Neural crest cell (in vitro differentiated cells): ENCODE measurements around the gene AMPD3. TPM values are rescaled to one million over a fixed set of nuclear protein-coding genes. Genes with fewer than 3 reads are reported as not detected.

Source experiments
- DNase-seq: peaks from one replicate; pipeline ENCODE4 v3.0.0; 2021; ENCODE audit warnings: low read depth, mixed read lengths, low spot score
- H3K27ac Mint-ChIP-seq: one replicate; pipeline ENCODE4 v1.8.0; 2021; ENCODE audit warnings: mild to moderate bottlenecking, mixed read lengths; ENCODE audit not compliant: unreplicated experiment
- H3K27me3 Mint-ChIP-seq: 2 replicates; pipeline ENCODE4 v1.8.0; 2021; ENCODE audit warnings: low read depth, mild to moderate bottlenecking, mixed read lengths
- H3K36me3 Mint-ChIP-seq: 2 replicates; pipeline ENCODE4 v1.8.0; 2021; ENCODE audit warnings: low read depth, mild to moderate bottlenecking, mixed read lengths
- H3K4me1 Mint-ChIP-seq: 2 replicates; pipeline ENCODE4 v1.8.0; 2021; ENCODE audit warnings: mixed read lengths
- H3K4me3 Mint-ChIP-seq: one replicate; pipeline ENCODE4 v1.8.0; 2021; ENCODE audit warnings: mild to moderate bottlenecking, mixed read lengths
- H3K9me3 Mint-ChIP-seq: 2 replicates; pipeline ENCODE4 v1.8.0; 2021; ENCODE audit warnings: mixed read lengths
- CTCF ChIP-seq: fragments of 200-600 bp; sonication (generic); conservative IDR thresholded peaks from 2 replicates; pipeline ENCODE4 v1.5.0; 2021; ENCODE audit warnings: antibody characterized with exemption, mild to moderate bottlenecking
- total RNA-seq: library from RNA; stranded (reverse); gene quantifications from 2 replicates; pipeline ENCODE4 v1.2.1, GENCODE V29; 2021

AMPD3 gene
- total RNA-seq, 1 donor from 2014 or later = 2.2 TPM

- Mint-ChIP-seq H3K4me1 (no peaks in the 10 kb centered on the region), H3K4me3 (no peak overlapping the region), H3K27me3 (no peaks in the 10 kb centered on the region), H3K27ac (no peak overlapping the region), H3K9me3 (no peaks in the 10 kb centered on the region), H3K36me3 (peaks cover 14% of the 10 kb centered on the region)
- no peak for TF ChIP-seq CTCF
- no peak for DNase-seq
Observed at GRCh38 chr11:10528121-10528520, 73.1 kb downstream of the AMPD3 start.

GRCh38 chr11:10529279-10529678, 74.2 kb downstream of the AMPD3 start:
- no peaks in the 10 kb centered on the region for H3K4me1 Mint-ChIP-seq
- H3K36me3 Mint-ChIP-seq = peaks cover 14% of the 10 kb centered on the region
- H3K27ac Mint-ChIP-seq = no peak overlapping the region
- no peak for DNase-seq
- H3K9me3 Mint-ChIP-seq = no peaks in the 10 kb centered on the region
- H3K27me3 Mint-ChIP-seq = no peaks in the 10 kb centered on the region
- no peak for TF ChIP-seq CTCF
- H3K4me3 Mint-ChIP-seq = no peak overlapping the region

GRCh38 chr11:10532526-10532925, 77.5 kb downstream of the AMPD3 start:
- H3K9me3 Mint-ChIP-seq = no peaks in the 10 kb centered on the region

GRCh38 chr11:10533323-10533722, 78.3 kb downstream of the AMPD3 start:
- TF ChIP-seq CTCF = no peak
- no peaks in the 10 kb centered on the region for H3K4me1 Mint-ChIP-seq
- peaks cover 8% of the 10 kb centered on the region for H3K36me3 Mint-ChIP-seq
- no peak overlapping the region for H3K4me3 Mint-ChIP-seq
- no peaks in the 10 kb centered on the region for H3K9me3 Mint-ChIP-seq
- no peak overlapping the region for H3K27ac Mint-ChIP-seq
- no peaks in the 10 kb centered on the region for H3K27me3 Mint-ChIP-seq
- no peak for DNase-seq

More at GRCh38 chr11:10532526-10532925, 77.5 kb downstream of the AMPD3 start:
- Mint-ChIP-seq H3K4me3 (no peak overlapping the region), H3K27ac (no peak overlapping the region), H3K4me1 (no peaks in the 10 kb centered on the region), H3K36me3 (peaks cover 8% of the 10 kb centered on the region), H3K27me3 (no peaks in the 10 kb centered on the region)
- no peak for DNase-seq
- no peak for TF ChIP-seq CTCF

- no peak for TF ChIP-seq CTCF
- Mint-ChIP-seq H3K9me3 (no peaks in the 10 kb centered on the region), H3K4me1 (no peaks in the 10 kb centered on the region), H3K4me3 (no peak overlapping the region), H3K36me3 (peaks cover 2% of the 10 kb centered on the region), H3K27ac (no peak overlapping the region), H3K27me3 (no peaks in the 10 kb centered on the region)
- no peak for DNase-seq
Observed at GRCh38 chr11:10534316-10534715, 79.3 kb downstream of the AMPD3 start.

GRCh38 chr11:10537600-10537999, 82.5 kb downstream of the AMPD3 start:
- no peak overlapping the region for H3K27ac Mint-ChIP-seq
- no peak for DNase-seq

More at GRCh38 chr11:10537600-10537999, 82.5 kb downstream of the AMPD3 start:
- Mint-ChIP-seq H3K4me1 (peaks cover 15% of the 10 kb centered on the region), H3K36me3 (no peaks in the 10 kb centered on the region), H3K9me3 (no peaks in the 10 kb centered on the region), H3K4me3 (no peak overlapping the region), H3K27me3 (peaks cover 8% of the 10 kb centered on the region)
- TF ChIP-seq CTCF = no peak
